Activated T-helper 1 cell treated with Interleukin-2 at 50 U/mL for 16 hours (primary cell): ENCODE data around the gene ELMO3.

Experiments
- DNase-seq: peaks from one replicate; pipeline ENCODE4 v3.0.0-alpha.2; 2020; ENCODE audit warnings: low read depth

The ELMO3 gene

DNA sequence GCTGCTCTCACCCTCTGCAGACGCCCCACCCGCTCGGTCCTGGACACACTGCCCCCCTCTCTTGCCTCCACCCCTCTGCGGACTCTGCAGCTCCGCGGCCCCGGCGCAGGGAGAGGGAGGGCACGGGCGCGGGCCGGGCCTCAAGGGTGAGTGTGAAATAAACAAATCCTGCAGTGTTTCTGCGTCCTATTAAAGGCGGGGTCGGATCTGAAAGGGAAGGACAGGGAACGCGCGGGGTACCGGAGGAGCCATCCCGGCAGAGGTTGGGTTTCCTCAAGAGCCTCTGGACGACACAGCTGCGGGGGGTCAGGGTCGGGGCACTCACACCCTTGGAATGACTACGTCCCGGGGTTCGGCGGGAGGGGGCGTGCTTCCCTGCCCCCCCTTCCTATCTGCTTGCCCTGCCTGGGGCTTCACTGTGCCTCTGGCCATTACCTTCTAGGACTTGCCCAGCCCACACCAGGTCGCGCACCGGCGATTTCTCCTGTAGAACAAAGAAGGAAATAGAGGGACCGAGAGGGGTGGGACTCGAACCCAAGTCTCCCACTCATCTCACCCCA lies 34.9 kb upstream of the ELMO3 start:
- DNase-seq = no peak

DNA sequence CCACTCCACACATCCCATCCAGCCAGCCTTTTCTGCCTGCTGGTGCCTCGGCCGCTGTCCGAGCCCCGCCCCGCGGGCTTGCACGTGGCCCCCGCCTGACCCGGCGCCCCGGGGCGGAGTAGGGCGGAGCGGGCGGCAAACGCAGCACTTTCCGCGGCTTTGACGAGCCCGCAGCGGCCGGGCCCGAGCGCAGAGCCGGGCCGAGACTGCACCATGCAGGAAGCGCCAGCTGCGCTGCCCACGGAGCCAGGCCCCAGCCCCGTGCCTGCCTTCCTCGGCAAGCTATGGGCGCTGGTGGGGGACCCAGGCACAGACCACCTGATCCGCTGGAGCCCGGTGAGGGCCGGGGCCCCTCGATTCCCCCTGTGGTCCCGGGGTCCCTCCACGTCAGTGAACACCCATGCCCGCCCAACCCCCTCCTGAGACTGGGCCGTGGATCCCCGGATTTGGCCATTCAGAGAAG lies 34.3 kb upstream of the ELMO3 start, which contains the start of gene HSF4:
TSS of gene HSF4 (plus strand) at position 147 of the 463 bp plus-strand sequence. CDS start at position 214, 67 bp downstream.
- no peak for DNase-seq

DNA sequence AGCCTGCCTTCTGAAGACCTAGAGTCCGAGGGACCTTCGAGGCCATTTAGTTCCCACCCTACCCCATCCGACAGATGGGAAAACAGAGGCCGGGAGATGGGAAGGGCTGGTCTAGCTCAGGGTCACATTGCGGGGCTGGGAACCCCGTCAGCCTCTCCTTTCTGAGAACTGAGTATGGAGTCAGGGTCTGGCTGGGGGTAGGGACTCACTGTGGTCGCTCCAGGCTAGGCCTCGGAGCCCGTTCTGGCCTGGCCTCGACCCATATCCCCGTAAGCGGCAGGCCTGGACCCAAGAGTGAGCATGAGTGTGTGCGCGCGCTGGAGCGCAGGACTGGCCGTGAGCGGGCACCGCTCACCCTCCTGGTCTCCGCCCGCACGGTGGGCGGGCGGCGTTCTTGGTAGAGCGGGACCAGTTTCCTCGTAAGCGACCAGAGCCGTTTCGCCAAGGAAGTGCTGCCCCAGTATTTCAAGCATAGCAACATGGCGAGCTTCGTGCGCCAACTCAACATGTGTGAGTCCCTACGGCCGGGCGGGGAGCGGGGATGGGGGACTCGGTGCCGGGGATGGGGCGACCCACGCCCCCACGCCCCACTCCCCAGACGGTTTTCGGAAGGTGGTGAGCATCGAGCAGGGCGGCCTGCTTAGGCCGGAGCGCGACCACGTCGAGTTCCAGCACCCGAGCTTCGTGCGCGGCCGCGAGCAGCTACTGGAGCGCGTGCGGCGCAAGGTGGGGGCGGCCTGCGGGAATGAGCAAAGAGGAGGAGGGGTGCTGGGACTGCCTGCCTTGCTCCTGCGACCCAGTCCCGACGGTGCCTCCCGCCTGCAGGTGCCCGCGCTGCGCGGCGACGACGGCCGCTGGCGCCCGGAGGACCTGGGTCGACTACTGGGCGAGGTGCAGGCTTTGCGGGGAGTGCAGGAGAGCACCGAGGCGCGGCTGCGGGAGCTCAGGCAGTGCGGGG lies 33.5 kb upstream of the ELMO3 start:
- DNase-seq = no peak

DNA sequence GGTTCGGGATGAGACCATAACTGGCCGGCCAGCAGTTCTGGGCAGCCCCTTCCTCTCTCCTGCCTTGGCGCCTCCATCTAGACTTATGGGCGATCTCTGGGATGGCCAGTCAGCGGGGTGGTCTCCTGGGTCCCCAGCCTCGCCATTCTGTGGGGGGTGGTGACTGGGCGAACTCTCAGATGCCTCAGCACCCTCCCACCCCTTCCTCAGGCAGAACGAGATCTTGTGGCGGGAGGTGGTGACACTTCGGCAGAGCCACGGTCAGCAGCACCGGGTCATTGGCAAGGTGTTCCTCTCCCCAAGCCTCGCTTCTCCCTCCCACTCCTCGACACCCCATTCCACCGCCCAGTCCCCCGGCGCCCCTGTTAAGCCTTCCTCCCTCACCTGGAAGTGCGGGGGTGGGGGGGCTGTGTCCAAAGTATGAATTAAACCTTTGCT lies 32.8 kb upstream of the ELMO3 start:
- no peak for DNase-seq

DNA sequence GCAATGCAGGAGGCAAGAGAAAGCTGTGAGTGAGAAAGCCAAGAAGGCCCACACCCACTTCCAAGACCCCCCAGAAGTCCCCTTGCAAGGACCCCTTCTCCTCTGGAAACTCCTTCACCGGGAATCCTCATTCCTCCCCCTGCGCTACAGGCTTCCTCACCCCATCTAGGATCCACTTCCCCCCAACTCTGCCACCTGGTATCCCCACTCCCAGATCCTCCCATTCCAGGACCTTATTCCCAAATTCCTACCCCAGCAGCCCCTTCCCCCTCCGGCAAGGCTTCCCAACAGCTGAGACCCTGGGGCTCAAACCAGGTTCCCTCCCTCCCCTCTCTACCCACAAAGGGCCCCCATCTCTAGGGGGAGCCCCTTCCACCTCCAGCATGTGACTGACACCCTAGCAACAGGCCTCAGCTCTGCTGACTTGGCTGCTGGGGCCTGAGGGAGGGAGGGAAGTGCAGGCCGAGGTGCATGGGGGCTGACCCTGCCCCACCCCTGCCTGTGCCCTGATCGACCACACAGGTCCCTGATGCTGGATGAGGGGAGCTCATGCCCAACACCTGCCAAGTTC lies 32.2 kb upstream of the ELMO3 start:
- no peak for DNase-seq

DNA sequence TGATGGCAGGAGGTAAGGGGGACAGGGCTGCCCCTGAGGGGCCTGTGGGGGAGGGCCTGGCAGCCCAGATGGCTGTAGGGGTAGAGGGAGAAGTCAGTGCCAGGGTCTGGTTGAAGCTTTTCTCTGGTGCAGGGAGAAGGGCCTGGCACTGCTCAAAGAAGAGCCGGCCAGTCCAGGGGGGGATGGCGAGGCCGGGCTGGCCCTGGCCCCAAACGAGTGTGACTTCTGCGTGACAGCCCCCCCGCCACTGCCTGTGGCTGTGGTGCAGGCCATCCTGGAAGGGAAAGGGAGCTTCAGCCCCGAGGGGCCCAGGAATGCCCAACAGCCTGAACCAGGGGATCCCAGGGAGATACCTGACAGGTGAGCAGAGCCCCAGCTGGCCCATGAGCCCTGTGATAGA lies 31.3 kb upstream of the ELMO3 start:
- DNase-seq = no peak

DNA sequence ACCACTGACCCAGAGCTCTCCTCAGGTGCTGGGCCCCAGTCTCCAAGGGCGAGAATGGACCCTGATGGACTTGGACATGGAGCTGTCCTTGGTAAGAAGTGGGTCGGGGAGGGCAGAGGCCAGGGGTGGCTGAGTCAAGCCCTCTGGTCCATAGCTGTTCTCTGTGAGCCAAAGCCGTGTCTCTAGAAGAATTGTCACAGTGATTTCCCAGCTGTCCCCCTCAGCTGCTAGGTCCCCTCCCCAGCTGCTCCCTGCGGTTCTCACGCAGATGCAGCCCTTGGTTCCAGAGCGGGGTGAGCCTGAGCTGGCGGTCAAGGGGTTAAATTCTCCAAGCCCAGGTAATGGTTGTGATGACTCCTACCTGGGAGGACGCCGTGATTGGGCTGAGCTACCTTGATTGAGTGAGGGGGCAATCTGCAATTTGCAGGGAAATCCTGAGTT lies 29.9 kb upstream of the ELMO3 start:
- DNase-seq = no peak

DNA sequence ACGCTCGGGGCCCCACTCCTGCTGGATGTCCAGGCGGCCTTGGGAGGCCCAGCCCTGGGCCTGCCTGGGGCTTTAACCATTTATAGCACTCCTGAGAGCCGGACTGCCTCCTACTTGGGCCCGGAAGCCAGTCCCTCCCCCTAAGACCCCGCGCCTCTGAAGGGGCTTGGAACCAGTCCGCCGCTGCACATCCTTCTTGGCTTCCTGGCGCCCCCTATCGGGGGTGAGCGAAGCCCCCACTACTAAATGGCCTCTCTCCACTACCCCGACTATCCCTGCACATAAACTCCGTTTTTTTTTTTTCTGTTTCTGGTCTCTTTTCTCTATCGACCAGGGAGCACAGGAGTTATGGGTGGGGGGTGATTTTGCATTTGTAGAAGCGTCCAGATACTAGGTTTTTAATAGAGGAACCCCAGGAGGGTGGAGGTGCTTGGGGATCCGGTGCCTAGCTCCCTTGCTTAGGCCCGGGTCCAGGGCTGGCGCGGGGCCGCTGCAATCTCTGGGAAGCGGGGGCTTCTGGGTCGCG lies 29.2 kb upstream of the ELMO3 start:
- no peak for DNase-seq

DNA sequence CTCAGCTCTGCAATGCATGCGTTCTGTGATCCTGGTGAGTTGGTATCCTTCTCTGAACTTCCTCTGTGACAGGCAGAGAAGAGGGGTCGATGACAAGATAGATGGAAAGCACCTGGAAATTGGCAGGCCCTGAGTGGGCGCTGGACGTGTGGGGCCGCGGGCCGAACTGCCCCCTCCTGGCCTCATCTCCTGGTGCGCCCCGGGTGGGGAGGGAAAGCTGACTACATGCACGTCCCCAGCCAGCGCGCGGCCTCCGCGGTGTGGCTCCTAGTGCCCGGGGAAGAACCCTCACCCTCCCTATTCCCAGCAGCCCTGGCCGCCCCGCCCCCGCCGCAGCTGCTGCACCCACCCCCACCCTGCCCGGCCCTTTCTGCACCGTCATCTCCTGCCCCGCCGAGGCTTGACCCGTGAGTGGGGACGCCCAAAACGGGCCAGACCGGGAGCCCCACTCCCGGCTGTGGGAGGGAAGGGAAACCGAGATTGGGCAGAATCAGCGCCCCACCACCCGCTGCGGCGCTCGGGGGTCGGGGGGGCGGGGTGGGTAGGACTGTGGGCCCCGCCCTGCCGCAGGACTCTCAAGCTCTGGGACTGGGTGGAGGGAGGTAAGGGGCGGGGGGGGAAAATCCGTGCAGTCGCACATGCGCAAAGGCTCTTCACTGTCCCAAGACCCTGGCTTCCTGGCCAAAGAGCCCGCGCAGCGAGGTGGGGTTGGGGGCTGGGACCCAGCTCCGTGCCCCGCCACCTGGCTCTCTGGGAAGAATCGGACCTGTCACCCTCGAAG lies 28.6 kb upstream of the ELMO3 start, which contains the start of gene NOL3:
TSS of gene NOL3 (plus strand) at position 371 of the 781 bp plus-strand sequence.
- DNase-seq = no peak

DNA sequence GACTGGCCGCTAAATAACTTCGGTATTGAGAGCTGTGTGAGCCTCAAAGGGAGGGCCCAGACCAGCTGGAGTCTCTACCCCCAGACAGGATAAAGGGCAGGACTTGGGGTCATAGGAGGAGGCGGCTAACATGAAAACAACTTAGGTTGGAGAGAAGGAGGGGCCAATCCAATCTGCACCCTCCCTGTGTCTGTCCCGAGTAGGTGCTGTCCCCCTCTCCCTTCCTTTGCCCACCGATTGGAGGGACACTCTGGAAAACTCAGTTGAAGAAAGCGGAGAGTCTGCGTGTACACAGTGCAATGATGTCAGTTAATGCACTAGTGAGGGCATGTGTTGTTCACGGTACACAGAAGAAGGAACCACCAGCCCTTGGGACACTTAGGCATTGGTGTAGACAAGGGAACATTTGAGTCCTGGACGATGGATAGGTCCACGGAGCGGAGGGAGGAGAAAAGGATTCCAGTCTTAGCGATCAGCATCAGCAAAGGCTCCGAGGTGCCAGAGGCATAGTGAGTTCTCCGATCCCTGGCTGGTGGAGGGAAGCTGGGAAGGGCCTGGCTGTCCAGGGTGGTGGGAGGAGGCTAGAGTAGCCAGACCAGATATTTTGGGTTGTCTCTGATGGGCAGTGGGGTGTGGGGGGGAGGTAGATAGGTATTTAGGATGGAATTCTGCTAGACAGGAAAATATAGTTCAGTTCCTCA lies 27.8 kb upstream of the ELMO3 start:
- no peak for DNase-seq

DNA sequence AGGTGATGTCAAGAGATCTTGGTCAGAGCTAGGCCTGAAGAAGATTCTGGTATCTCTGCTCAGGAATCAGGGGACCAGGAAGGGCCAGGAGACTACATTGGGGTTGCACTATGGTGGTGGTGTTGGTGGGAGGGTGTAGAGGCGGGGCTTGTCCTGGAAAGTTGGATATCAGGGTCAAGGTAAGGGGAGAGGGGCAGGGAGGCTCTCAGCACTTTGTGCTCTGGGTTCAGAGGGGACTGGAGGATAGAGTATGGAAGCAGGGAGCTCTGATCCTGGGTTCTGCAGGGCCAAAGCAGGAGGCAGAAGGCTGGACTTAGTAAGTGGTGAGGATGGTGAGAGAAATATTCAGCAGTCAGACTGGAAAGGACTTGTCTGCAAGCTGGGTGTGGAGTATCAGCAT lies 25.6 kb upstream of the ELMO3 start:
- DNase-seq = no peak

DNA sequence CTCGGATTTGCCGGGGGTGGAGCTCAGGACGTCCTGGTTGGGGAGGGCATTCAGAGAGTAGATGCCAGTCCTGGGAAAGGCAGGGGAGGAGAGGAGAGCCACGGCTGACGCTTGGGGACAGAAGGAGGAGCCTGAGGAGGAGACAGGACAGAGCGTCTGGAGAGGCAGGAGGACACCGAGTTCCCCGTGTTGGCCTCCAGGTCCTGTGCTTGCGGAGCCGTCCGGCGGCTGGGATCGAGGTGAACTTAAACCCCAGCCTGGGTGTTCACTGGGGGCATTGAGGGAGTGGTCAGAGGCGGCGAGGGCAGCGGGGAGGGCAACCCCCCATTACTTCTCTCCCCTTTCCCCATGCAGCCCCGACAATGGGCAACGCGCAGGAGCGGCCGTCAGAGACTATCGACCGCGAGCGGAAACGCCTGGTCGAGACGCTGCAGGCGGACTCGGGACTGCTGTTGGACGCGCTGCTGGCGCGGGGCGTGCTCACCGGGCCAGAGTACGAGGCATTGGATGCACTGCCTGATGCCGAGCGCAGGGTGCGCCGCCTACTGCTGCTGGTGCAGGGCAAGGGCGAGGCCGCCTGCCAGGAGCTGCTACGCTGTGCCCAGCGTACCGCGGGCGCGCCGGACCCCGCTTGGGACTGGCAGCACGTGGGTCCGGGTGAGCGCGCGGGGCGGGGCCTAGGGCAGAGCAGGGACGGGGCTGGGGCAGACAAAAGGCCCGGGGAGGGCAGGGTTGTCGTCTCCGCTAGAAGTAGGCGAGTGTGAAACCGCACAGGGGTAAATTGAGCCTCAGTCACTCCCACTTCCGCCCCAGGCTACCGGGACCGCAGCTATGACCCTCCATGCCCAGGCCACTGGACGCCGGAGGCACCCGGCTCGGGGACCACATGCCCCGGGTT lies 24.9 kb upstream of the ELMO3 start:
- DNase-seq = peak; percentile 61

DNA sequence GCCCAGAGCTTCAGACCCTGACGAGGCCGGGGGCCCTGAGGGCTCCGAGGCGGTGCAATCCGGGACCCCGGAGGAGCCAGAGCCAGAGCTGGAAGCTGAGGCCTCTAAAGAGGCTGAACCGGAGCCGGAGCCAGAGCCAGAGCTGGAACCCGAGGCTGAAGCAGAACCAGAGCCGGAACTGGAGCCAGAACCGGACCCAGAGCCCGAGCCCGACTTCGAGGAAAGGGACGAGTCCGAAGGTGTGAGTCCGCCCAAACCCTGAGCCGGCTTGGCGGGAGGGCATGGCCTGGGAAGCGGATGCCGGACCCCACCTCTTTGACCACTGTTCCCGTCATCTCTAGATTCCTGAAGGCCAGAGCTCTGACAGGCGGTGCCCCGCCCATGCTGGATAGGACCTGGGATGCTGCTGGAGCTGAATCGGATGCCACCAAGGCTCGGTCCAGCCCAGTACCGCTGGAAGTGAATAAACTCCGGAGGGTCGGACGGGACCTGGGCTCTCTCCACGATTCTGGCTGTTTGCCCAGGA lies 24.2 kb upstream of the ELMO3 start:
- no peak for DNase-seq

DNA sequence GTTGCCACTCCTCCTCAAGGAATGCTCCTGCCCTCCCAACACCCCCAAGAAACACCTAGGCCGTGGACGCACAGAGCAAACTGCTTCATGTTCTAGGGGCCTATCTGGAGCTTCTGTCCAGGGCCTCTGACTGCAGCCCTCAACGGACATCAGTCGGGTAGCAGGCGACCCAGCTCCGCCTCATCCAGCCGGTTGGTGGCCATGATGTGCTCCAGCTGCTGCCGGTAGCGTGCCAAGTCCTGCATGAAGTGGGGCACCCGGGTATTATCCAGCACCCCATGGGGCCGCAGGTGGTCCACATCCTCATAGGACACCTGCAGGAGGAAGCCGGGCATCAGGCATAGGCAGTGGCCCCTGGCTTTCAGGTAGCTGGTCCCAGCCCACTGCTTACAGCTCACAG lies 22.3 kb upstream of the ELMO3 start:
- no peak for DNase-seq

DNA sequence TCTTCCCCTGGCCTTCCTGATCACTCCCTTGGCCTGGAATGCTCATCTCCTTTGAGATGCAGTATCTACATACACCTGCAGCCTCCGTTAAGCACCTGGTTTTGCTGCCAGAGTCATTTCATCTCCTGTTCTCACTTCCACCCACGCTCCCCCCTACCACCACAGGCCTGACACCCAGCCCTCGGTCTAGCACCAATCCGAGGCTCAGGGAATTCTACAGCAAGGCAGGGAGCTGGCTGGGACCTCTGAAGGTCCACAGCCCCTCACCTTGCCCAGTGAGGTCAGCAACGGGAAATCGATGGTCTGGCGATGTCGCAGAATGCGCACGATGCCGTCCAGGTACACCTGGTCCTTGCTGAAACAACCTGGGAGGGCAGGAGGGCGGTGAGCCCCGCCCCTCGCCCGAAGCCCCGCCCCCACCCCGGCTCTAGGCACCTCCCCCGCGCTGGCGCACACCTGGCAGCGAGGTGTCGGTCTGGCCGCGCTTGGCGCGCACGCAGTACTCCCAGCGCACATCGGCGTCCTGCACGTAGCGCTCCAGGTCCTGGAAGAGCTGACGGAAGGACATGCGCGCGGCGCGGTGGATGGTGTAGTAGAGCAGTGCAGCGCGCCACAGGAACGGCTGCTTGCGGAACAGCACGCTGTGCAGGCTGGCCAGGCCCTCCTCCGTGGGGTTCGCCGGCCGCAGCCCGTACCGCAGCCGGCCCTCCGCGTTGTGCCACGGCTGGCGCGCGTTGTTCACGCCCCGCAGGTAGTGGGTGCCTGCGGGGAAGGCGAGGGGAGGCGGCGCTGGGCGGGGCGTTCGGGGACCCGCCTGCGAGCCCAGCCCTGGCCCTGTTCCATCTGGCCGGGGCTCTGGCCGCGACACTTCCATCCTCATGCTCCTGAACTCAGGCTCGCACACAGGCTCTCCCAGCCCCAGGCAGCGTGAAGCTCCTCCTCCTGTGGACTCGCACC lies 20.9 kb upstream of the ELMO3 start:
- DNase-seq = peak; percentile 50

DNA sequence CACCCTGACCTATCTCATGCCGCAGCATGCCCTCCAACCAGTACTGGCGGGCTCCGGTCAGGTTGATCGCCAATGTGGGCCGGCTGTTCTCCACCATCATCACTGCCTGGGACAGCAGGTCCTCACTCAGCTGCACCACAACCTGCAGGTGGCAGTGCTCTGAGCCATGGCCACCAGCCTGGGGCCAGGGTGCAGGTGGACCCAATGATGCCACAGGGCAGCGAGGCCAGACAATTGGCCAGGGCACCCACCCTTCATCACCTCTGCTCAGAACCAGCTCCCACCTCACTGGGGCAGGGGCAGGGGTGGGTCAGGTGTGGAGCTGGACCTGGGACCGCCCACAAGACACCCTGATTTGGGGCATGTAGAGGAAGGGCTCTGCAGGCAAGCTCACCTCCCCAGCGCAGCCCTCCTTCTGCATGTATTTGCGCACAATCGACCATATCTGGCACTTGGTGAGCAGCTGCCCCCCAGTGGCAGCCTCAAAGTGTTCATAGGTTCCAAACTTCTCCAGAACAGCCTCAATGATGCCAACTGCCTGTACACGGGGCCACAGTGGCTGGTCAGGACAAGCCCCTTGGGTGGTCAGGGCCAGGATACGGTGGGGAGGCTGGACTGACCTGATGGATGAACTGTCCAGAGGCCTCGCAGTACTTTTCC lies 19.4 kb upstream of the ELMO3 start:
- no peak for DNase-seq

DNA sequence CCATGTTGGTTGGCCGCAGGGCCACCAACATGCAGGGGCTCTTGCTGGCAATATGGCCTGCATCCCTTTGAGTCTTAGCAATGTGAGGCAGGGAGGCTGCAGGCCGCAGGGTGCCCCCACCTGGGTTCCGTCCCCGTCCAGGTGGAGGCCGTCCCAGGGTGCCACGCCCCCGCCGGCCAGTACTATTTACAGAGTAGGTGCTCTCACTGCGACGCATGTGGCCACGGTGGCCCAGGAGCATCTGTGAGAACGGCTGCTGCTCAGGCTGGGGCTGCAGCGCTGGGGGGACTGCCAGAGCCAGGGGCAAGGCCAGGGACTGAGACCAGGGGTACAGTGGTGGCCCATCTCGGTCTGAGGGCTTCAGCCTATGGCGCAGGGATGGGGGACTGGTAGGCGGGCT lies 18.8 kb upstream of the ELMO3 start:
- no peak for DNase-seq

DNA sequence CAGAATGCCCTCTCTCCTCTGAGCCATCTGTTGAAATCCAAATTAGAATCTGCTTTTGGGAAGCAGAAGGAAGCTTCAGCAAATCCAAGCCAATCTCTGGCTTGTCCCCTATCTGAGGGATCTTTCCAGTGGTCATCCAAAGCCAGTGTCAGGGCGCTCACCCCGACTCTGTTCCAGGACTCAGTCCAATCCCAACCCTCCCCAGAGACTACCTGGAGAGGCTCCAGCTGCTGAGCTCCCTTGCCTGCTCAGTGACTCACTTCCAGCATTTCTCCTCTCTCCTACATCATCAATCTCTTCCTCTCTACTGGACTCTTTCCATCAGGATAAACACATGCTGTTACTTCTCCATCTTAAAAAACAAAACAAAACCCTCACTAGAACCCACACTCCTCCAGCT lies 17.6 kb upstream of the ELMO3 start:
- no peak for DNase-seq
